Measurements from ENCODE around the gene PXDN.

- peak in 2 of 3 donors; percentile 53 to 55 for TF ChIP-seq CTCF (IDR thresholded peaks at IDR 0.05)
- TF ChIP-seq POLR2A (IDR thresholded peaks at IDR 0.05) = no peak
Measured at GRCh38 chr2:1742681-1743395, 1.5 kb downstream of the PXDN start.
